BLaER1 (cell line): ENCODE results near the gene PKD2L1.

Source experiments
- H3K27ac ChIP-seq: shearing (Covaris generic); formaldehyde crosslinking; 2 replicates; pipeline ENCODE4 v1.8.1; 2022
- H3K27me3 ChIP-seq: shearing (Covaris generic); formaldehyde crosslinking; 2 replicates; pipeline ENCODE4 v1.8.1; 2022
- H3K36me3 ChIP-seq: shearing (Covaris generic); formaldehyde crosslinking; 2 replicates; pipeline ENCODE4 v1.8.1; 2022
- H3K4me1 ChIP-seq: shearing (Covaris generic); formaldehyde crosslinking; 2 replicates; pipeline ENCODE4 v1.8.1; 2022
- H3K4me2 ChIP-seq: shearing (Covaris generic); formaldehyde crosslinking; 2 replicates; pipeline ENCODE4 v1.8.1; 2022
- H3K4me3 ChIP-seq: shearing (Covaris generic); formaldehyde crosslinking; 2 replicates; pipeline ENCODE4 v1.8.1; 2022
- H3K9ac ChIP-seq: shearing (Covaris generic); formaldehyde crosslinking; 2 replicates; pipeline ENCODE4 v1.8.1; 2022
- H3K9me3 ChIP-seq: shearing (Covaris generic); formaldehyde crosslinking; 2 replicates; pipeline ENCODE4 v1.8.1; 2022
- H4K20me1 ChIP-seq: shearing (Covaris generic); formaldehyde crosslinking; 2 replicates; pipeline ENCODE4 v1.8.1; 2022
- Cebpa-rat ChIP-seq: shearing (Covaris generic); IDR thresholded peaks from 2 replicates; pipeline ENCODE4 v1.8.1; 2022

The PKD2L1 gene

DNA sequence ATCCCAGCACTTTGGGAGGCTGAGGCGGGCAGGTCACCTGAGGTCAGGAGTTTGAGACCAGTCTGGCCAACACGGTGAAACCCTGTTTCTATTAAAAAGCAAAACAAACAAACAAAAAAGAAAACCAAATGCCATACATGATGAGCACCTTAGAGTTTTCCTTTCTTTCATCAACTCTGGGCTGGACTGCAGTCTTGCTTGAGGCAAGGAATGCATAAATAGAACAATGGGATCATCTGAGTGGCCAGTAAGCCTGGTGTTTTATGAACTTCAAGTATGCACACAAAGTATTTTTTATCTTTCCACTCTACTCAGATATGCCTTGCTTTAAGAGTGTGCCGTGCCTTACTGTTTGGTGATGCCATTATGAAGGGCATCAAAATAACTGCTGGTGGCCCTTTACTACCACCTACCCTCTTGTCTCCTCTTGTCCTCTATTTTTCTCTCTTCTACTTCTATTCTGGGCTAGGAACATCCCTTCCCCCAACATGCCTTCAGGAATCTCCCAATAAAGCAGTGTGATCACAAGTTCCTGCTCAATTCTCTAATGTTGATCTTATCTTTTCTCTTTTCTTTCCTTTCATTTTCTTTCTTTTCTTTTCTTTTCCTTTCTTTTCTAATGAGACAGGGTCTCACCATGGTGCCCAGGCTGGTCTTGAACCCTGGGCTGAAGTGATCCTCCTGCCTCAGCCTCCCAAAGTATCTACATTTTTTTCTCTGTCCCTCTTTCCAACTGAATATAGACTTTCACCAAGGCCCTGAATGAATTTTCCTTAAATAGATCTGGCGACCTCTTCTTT lies 27.2 kb upstream of the PKD2L1 start:
- Histone ChIP-seq H3K36me3 (peaks cover 100% of the 10 kb centered on the region), H3K4me1 (peaks cover 2% of the 10 kb centered on the region; the same call in 1 of the 2 replicates), H4K20me1 (peaks cover 87% of the 10 kb centered on the region)

DNA sequence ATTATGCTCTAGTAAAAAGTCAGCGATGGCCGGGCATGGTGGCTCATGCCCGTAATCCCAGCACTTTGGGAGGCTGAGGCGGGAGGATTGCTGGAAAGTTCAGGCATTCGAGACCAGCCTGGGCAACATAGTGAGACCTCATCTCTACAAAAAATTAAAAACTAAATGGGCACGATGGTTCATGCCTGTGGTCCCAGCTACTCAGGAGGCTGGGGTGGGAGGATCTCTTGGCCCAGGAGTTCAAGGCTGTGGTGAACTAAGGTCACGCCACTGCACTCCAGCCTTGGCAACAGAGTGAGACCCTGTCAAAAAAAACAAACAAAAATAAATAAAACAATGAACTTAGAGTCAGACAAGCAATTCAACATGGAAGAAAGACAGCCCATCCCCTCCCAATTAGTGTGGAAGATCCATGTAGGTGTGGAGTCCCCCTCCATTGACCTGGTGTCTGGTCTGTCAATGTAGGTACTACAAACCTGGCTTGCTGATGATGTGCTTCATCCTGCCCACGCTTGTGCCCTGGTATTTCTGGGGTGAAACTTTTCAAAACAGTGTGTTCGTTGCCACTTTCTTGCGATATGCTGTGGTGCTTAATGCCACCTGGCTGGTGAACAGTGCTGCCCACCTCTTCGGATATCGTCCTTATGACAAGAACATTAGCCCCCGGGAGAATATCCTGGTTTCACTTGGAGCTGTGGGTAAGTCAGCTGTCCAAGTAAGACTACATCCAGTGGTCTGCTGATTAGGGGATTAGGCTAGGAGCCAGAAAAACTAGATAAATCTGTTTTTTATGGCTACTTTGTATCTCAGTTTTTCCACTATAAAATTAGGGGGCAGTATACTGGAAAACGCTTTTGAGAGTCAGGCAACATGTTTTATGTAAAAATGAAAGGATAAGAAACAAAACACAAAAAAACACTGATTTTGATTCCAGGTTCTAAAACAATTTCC lies 26.3 kb upstream of the PKD2L1 start:
- H3K4me3 ChIP-seq, result no peak overlapping the region
- peaks cover 87% of the 10 kb centered on the region for H4K20me1 ChIP-seq
- peaks cover 100% of the 10 kb centered on the region for H3K36me3 ChIP-seq
- no peak overlapping the region for H3K9ac ChIP-seq
- no peaks in the 10 kb centered on the region for H3K27me3 ChIP-seq
- H3K4me2 ChIP-seq, result no peak overlapping the region
- H3K27ac ChIP-seq, result no peak overlapping the region
- TF ChIP-seq Cebpa-rat, result no peak
- peaks cover 11% of the 10 kb centered on the region for H3K4me1 ChIP-seq
- H3K9me3 ChIP-seq, result no peaks in the 10 kb centered on the region

More for the DNA sequence above, 27.2 kb upstream of the PKD2L1 start:
- Histone ChIP-seq H3K4me2 (no peak overlapping the region), H3K4me3 (no peak overlapping the region), H3K9me3 (no peaks in the 10 kb centered on the region), H3K27me3 (no peaks in the 10 kb centered on the region), H3K27ac (no peak overlapping the region), H3K9ac (no peak overlapping the region)
- TF ChIP-seq Cebpa-rat, result no peak

DNA sequence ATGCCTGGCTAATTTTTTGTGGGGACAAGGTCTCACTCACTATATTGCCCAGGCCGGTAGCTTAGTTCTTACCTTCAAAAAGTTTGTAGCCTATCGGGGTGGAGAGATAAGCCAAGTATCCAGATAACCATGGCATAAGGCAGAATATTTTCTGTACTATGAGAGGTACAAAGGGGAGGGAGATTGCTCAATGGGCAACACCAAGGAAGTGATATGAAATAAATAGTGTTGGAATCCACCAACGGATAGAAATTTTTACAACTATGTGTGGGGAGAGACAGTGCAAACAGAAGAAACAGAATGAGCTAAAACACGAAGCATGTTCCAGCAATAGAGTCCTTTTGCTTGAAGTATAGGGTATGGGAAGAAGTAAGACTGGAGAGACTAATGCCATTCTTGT lies 25.1 kb upstream of the PKD2L1 start:
- H3K27me3 ChIP-seq, result no peaks in the 10 kb centered on the region
- no peaks in the 10 kb centered on the region for H3K9me3 ChIP-seq
- H4K20me1 ChIP-seq, result peaks cover 89% of the 10 kb centered on the region
- no peak overlapping the region for H3K4me3 ChIP-seq
- peaks cover 24% of the 10 kb centered on the region for H3K4me1 ChIP-seq
- H3K9ac ChIP-seq, result no peak overlapping the region
- H3K36me3 ChIP-seq, result peaks cover 100% of the 10 kb centered on the region
- no peak for TF ChIP-seq Cebpa-rat
- H3K4me2 ChIP-seq, result no peak overlapping the region
- H3K27ac ChIP-seq, result no peak overlapping the region

DNA sequence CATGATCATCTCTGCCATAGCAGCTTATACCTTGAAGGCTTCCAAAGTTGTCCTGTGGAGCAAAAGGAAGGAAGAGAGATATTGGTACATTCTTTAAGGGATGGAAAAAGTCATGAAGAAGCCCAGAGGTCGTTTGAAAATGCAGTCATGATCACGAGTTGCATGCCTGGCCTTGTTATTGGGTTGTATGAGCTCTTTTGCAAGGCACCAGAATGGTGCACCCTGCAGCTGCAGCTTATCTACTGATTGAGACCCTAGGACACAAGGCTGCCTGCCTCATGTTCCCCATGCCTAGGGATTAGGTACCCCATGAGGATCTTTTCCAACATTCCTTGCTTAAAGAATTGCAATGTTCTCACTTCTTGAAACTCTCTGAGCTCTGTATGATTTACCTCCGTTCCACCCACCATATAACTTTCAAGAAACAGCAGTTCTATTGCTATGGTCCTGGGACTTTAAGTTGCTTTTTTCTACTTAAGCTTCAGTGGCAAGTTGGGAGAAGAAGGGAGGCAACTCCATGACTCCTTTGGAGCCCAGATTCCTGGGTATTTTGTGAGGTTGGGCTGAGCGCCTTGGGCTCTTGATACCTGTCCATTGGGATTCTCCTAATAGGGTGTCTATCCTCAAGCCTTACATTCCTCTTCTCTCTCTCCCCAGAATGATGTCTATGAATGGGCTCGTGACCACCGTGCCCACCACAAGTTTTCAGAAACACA lies 23.9 kb upstream of the PKD2L1 start:
- Histone ChIP-seq H3K4me3 (no peak overlapping the region), H3K4me2 (no peak overlapping the region), H3K27me3 (no peaks in the 10 kb centered on the region), H3K9me3 (no peaks in the 10 kb centered on the region), H3K4me1 (peaks cover 35% of the 10 kb centered on the region), H3K9ac (no peak overlapping the region), H3K36me3 (peaks cover 100% of the 10 kb centered on the region), H3K27ac (no peak overlapping the region), H4K20me1 (peaks cover 89% of the 10 kb centered on the region)
- no peak for TF ChIP-seq Cebpa-rat

DNA sequence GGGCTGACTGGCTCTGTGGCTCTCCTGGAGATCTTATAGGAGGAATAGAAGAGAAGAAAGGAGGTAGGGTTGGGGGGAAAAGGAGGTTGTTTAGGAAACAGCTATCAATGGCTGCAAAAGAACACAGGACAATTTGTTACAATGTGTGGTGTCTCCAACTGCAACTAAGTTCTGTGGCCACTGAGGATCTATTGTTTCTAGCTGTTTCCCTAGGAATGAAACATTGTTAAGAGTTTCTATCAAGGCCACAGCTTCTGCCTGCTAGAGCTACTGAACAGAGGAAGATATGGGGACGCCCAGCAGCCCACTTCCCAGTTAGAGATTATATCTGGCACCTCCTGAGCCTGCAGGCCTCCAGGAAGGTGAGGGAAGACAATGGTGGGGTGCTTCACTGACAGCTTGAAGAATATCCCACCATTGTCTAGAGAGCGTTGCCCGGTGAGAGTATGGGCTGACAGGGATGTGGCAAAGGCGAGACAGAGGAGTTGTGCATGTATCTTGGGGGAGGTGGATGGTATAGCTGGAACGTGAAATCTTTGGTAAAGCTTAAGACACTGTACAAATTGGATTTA lies 21.0 kb upstream of the PKD2L1 start:
- peak overlapping the region; percentile 95; the same call in 1 of the 2 replicates for H3K4me3 ChIP-seq
- H3K27me3 ChIP-seq, result no peaks in the 10 kb centered on the region
- H3K27ac ChIP-seq, result no peak overlapping the region; the same call in 1 of the 2 replicates
- no peaks in the 10 kb centered on the region for H3K9me3 ChIP-seq
- H3K4me2 ChIP-seq, result peak overlapping the region; percentile 97
- peaks cover 76% of the 10 kb centered on the region for H4K20me1 ChIP-seq
- H3K9ac ChIP-seq, result peak overlapping the region; percentile 97
- TF ChIP-seq Cebpa-rat, result no peak
- H3K4me1 ChIP-seq, result peaks cover 47% of the 10 kb centered on the region
- peaks cover 78% of the 10 kb centered on the region for H3K36me3 ChIP-seq

DNA sequence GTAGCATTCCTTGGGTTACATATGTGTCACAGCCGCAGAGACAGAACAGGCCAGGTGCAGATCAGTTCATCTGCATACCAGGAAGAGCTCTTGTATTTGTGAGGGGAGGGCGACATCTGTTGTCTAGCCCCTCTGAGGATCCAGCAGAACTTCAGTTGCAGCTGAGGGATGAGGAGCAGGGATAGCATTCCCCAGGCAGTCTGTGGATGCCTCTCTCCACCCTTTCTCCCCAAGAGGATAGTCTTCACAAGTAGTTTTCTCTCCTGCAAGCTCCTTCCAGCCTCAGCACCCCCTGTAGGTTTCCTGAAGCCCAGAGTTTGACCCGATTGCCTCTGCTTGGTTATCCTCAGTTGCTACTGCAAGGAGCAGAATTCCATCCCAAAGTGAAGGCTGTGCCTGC lies 19.6 kb upstream of the PKD2L1 start:
- Histone ChIP-seq H3K36me3 (peaks cover 65% of the 10 kb centered on the region), H3K4me1 (peaks cover 56% of the 10 kb centered on the region), H3K4me3 (peak overlapping the region; percentile 95)

DNA sequence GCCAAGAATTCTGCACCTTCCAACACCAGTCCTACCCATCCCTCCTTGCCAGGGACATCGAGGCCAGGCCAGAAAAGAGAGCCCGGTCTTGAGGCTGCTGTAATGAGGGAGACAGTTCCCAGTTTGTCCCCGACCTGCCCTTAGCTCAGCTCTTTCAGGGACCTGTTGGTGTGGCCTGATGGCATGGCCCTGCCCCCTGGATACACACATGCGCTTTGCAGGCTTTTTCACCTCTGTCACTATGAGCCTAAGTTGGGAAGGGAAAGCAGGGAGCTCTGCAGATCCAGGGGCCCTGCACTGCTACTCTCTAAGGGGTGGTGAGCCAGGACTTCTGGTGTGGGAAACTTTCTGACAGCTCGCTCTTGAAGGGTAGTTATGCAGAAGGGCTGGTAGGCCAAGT lies 19.1 kb upstream of the PKD2L1 start:
- peak overlapping the region; percentile 97 for H3K9ac ChIP-seq
- H3K4me1 ChIP-seq, result peaks cover 56% of the 10 kb centered on the region
- H3K36me3 ChIP-seq, result peaks cover 59% of the 10 kb centered on the region
- H3K4me3 ChIP-seq, result peak overlapping the region; percentile 95
- peak overlapping the region; percentile 93; the same call in 1 of the 2 replicates for H3K27ac ChIP-seq
- H3K27me3 ChIP-seq, result no peaks in the 10 kb centered on the region
- no peak for TF ChIP-seq Cebpa-rat
- peak overlapping the region; percentile 97 for H3K4me2 ChIP-seq
- peaks cover 59% of the 10 kb centered on the region for H4K20me1 ChIP-seq
- no peaks in the 10 kb centered on the region for H3K9me3 ChIP-seq

More for the DNA sequence above, 19.6 kb upstream of the PKD2L1 start:
- peaks cover 64% of the 10 kb centered on the region for H4K20me1 ChIP-seq
- H3K27me3 ChIP-seq, result no peaks in the 10 kb centered on the region
- TF ChIP-seq Cebpa-rat, result no peak
- peak overlapping the region; percentile 97 for H3K4me2 ChIP-seq
- H3K27ac ChIP-seq, result peak overlapping the region; percentile 93; the same call in 1 of the 2 replicates
- peak overlapping the region; percentile 97 for H3K9ac ChIP-seq
- no peaks in the 10 kb centered on the region for H3K9me3 ChIP-seq

DNA sequence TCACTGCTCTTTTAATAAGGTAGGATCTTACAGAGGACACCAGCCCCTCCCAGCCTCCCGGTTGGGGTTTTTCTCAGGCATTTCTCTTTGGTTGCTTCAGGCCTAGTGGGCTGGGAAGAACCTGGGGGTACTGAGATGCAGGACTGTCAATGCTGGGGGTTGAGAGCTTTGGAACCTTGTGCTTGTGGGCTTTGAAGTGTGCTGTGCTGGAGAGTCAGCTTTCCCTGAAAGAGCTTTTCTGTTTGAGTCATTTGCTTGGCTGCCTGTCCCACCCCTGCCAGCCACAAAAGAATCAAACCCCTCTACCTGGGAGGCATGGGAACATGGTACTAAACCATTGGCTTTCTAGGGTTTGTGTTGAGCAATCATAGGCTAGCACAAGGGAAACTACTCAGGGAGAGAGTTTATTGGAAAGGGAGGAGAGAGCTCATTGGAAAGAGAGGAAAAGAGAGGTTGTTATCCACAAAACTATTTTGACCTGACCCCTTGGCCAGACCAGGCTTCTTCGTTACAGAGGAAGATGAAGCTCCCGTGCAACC lies 18.4 kb upstream of the PKD2L1 start:
- H3K4me3 ChIP-seq, result peak overlapping the region; percentile 95
- no peaks in the 10 kb centered on the region for H3K27me3 ChIP-seq
- H4K20me1 ChIP-seq, result peaks cover 52% of the 10 kb centered on the region
- peak overlapping the region; percentile 97 for H3K9ac ChIP-seq
- peak overlapping the region; percentile 97 for H3K4me2 ChIP-seq
- TF ChIP-seq Cebpa-rat, result no peak
- peaks cover 52% of the 10 kb centered on the region for H3K36me3 ChIP-seq
- peak overlapping the region; percentile 93 for H3K27ac ChIP-seq
- H3K9me3 ChIP-seq, result no peaks in the 10 kb centered on the region
- H3K4me1 ChIP-seq, result peaks cover 56% of the 10 kb centered on the region
